DMS114 treated with DMSO at 0.1 percent for 48 hours (cell line): ENCODE data around the gene TBX4.
"Not testable (repeated sequence)": the region's sequence is repeated elsewhere in the genome, so short reads cannot be mapped to it uniquely, and the experiment has no call there.

ENCODE experiments used
- DNase-seq: peaks from one replicate; lab custom pipeline; 2025; ENCODE audit not compliant: unreplicated experiment; lab: John Stamatoyannopoulos, UW

TBX4 gene

DNA sequence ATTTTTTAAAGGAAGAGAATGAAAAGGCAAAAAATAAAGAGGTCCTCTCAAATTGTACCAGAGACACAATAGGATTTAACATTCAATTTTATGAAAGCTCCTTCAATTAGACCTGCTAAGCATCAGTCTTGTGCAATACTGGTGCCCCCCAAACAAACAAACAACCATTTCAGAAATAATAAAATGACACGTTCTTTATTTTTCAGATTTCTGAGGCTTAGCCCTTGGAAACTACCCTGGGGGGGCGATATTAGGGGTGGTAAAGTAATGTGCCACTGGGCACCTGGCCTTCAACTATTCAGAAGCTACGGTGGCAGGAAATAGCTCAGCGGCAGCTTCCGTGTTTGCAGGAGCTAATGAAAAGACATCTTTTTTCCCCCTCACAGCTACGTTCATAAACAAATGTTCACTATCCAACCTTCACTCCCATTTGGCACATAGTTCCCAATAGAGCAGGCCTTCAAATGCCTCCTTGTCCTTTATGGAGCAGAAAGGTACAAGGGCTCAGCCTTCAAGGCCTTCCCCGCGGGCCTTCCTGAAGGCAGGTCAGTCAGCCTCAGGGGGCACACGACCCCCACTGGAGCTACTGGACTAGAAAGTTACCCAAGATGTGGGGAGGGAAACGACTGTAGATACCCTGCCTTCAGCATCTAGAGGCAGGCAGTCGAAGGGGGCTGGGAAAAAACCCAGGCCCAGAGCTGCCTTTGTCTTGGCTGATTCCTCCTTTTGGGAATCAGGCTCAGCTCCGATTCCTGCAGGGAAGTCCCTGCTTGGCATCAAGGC is 44.1 kb downstream of the TBX4 start:
- DNase-seq = no peak

DNA sequence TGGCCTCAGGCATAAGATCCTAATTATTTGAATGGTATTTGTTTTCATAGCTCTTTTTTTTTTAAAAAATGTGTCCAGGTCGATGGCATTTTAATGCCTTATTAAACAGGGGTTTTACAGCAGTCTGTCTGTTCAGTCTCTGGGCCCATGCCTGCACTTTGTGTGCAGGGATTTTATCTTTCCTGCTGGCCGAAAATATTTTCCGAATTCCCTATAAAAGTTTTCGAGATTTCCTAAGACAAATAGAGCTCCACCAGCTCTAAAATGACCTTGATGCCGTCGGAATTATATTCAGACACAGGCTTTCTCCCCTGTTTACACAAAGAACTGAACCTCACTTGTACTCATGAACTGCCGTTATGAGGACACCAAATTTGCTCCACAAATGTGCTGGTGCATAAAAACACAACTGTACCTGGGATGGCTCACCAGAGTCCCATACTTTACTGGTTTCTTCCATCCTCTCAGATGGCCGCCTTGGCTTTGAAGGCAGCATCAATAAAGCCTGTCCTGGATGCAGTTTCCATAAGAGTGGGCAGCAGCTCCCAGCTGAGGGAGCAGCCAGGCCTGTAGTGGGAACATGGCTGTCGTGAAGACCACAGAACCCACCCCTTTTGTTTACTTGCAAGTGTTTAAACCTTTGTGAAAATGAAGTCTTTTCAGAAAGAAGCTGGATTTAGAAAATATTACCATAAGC is 44.9 kb downstream of the TBX4 start:
- DNase-seq = no peak

DNA sequence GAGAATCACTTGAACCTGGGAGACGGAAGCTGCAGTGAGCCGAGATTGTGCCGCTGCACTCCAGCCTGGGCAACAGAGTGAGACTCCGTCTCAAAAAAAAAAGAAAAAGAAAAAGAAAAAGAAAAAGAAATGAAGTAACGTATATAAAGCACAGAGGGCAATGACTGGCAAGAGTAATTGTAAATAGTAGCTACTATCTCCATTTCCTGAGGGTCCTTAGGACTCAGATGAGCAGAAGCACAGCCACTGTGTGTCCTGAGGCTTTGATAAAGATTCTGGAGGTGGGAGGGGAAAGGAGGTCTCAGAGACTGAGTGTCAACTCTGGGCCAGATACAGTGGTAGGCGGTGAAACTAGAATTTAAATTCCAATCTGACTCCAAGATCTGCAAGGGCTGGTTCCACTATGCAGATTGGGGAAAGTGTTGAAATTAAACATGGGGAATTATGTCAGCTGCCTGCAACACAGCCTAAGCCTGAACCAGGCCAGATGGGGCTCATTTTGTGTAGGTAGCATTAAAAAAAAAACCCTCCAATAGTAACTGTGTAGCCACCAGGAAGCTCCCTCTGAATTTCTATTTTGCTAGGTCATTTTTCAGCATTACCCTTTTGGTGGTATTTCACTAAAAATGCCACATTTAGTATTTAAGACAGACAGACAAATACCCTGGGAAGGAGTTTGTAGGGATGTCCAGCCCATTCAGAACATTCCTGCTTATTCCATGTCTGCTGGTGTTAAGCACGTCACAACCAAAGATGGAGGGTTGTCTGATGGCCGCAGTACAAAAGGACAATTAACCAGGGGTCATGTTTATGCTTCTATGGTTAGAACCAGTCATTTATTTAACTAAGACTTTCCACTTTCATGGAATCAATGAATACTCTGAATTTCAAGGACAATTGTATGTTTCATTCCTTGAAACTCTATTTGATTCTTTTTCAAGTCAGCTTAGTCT is 46.1 kb downstream of the TBX4 start:
- DNase-seq = no peak

DNA sequence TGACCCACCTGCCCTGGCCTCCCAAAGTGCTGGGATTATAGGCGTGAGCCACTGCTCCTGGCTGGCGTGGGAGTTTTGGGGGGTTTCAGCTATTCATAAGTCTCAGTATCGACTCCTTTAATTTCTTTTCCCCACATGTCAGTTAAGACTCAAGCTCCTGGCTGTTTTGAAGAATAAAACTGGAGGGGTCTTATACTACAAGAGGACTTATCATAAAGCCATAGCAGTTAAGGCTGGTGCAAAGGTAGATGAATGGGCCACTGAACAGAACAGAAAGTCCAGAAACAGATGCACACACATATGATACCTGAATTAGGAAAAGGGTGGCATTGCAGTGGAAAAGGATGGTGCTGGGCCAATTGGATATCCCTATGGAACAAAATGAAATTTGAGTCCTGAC is 47.4 kb downstream of the TBX4 start:
- DNase-seq = no peak

DNA sequence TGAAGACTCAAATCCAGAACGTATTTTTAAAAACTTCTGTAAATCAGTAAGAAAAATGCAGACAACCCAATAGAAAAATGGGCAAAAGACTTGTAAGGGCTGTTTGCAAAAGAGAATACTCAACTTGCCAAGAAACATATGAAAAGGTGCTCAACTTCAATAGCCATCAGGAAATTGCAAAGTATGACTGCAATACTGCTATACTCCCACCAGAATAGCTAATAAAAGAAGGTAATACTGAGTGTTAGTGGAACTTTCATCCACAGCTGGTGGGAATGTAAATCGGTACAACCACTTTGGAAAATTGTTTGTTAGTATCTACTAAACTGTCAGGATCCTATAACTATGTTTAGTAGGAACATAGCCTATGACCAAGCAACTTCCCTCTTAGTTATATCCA is 48.1 kb downstream of the TBX4 start:
- DNase-seq = no peak

DNA sequence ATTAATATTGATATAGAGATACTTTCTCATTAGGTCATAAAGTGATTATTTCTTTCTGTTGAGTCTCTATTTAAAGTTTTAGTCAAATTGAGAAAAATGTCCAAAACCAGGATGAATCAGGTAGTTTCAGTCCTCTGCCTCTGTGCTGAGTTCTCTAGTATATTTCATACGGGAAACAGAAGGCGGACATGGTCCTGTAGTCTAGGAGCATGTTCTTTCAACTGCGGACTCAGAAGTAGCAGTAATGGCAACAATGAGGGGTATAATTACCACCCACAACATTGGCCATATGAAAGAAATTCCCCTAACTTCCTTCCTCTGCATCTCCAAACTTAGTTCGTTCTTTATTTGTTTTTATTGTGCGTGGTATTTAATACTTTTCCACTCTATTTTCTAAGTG is 50.1 kb downstream of the TBX4 start:
- DNase-seq = no peak

DNA sequence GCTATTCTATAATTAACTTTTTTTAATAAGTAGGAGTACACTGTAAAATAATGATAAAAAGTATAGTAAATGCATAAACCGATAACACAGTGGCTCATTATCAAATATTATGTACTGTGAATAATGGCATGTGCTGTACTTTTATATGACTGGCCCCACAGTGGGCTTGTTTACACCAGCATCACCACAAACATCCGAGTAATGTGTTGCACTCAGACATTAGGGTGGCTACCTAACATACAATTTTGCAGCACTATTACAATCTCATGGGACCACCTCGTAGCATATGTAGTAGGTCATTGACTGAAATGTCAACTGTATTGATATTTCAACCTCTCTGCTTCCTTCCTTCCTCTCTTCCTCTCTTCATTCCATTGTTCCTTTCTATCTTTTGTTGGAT is 51.7 kb downstream of the TBX4 start:
- DNase-seq = no peak

DNA sequence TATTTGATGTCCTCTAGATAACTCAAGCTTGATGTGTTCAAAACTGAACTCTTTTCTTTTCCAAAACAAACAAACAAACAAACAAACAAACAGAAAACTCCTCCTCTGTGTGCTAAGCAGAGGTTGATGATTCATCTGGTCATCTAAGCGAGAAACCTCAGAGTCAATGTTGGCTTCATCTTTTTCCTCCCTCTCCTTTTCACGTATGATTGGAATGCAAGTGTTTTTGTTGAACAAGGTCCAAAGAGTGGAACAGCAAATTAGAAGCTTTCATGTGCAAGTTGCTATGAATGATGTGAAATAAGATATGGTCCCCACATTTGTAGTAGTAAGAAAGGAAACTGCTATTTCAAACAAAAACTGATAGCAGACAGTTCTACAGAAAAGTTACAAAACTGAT is 52.5 kb downstream of the TBX4 start:
- DNase-seq = no peak

DNA sequence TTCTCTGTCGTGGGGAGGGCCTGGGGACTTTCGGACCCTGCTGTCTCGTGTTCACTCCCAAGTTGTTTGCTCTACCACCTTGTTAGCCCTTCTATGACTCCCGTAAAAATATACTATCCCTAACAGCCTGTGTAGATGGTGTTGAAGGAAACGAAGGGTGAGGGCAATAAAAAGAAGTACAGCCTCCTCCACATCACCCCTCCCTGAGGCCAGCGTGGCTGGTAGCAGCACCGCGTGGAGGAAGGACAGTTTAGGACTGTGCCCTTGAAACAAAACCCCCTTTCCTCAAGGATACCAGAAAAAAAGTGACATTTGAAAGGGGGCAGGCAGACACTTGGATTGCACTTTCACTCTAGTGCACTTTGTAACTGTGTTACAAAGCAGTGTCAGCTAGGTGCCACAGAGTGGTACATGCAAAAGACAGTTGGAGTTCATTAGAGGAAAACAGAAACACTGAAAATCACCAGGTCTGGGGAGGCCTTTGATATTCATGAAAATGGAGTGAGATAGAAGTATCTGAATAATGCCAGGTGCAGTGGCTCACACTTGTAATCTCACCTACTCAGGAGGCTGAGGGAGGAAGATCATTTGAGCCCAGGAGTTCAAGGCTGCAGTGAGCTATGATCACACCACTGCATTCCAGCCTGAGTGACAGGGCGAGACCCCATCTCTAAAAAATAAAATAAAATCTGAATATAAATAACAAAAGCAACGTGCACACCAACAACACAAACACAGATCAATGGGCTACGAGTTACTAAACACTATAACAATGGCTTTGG is 53.8 kb downstream of the TBX4 start:
- DNase-seq = no peak

DNA sequence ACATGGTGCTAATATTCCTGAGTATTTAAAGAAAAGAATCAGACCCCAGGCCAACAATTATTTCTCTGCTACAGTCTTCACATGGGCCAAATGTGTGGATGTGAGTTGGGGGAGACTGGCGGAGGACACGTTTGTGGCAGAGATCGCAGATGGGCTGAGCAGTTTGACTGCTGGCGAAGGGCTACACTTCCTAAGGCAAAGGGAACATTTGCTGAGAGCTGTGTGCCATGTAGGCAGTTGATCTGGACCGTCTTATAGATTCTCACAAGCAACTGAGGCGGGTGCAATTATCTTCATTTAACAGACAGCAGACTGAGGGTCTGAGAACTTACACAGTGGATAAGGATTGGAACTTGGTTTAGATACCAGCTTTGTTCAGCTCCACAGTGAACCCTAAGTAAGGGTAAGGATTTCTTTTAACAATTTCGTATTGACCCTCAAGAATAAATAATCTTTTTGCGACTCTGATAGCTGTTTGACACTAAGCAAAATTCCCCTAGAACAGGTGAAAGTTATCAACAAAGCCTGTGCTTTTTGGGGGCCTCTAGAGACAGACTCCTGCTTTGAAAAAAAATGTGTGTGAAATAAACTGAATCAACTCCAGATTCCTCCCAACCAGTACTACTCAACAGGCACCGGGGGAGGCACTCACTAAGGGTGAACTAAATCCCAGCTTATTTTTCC is 55.3 kb downstream of the TBX4 start:
- no peak for DNase-seq

DNA sequence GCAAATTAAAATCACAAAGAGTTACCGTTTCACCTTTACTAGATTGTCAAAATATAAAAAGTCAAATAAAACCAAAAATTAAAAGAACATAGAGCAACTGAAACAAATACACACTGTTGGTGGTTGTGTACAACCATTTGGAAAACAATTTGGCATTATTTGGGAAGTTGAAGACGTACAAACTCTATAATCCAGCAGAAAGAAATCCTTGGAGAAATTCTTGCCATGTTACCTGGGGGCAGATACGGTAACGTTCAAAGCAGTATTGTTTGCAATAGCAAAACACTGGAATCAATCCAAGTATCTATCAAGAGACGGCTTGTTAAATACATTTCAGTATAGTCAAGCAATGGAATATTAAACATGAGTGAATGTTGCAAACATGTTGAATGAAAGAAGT is 56.7 kb downstream of the TBX4 start:
- DNase-seq = no peak

DNA sequence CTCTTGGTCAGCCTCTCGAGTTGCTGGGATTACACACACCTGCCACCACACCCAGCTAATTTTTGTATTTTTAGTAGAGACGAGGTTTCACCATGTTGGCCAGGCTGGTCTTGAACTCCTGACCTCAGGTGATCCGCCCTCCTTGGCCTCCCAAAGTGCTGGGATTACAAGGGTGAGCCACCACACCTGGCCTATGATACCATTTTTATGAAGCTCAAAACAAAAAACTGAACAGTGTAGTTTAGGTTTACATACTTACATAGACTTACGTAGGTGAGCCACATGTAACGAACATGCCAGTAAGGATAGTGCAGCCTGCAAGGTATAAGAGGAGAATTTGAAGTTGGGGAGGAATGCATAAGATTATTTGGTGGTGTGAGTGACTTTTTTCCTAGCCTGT is 57.2 kb downstream of the TBX4 start:
- DNase-seq = not testable (repeated sequence)

DNA sequence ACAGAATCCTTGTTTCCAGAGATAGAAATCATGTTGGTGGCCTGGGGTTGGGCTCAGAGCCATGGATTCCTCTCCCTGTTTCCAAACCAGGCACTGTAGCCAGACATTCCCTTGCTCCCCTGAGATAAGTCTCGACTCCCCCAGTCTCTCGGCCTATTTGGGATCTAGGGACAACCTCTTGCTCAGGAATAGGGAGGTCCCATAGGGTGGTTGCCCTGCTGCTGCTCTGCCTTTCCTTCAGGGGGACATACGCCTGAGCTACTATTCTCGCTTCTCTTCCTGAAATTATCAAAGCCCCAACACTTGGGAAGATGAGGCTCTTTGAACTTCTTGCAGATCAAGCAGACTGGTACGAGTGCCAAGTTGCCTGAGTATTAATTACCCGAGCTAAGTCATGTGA is 58.0 kb downstream of the TBX4 start:
- DNase-seq = no peak

DNA sequence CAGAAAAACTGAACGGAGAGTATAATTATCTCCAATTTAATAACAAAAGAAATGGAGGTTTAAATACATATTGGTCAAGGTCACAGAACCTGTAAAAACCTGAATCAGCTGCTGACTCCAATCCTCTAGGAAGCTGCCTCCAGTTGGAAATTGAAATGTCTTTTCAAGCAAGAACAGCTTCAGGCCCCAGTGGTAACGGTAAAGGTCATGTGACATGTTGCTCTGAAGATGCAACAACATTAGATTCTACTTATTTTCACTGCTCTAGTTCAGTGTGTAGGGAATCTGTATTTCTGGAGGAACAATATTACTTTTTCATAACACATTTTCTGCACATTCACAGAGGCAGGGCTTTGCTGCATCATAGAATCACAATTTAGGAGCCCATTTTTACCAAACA is 58.8 kb downstream of the TBX4 start:
- no peak for DNase-seq

DNA sequence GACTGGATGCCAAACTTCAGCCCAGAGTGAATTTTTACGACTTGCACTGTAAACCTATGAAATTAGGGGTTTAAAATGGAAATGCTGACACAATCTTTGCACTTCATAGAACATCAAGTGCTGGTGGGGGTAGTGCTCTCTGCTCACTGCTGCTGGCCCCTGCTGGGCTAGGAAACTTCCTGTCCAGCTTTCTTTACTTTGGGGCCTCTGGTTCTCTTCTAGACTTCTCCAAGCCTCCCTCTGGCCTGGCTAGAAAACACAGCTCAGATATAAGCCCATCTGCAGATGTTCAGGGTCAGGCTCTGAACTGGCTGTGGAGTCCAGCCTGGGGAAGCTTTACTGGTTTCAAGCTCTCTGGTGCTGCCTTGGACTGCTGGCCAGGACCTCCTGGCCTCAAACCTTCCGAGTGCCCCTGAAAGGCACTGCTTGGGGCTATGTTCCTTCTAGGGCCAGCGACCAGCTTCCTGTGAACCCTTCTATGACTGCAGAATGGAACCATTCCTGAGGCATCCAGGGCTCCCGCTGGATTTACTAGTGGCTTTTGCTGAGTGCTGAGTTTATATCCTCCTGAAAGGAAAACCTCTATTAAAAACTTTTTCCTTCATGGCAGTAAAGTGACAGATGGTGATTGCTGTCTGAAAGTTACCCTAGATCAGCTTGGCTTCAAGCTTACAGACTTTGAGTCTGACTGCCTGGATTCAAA is 59.4 kb downstream of the TBX4 start:
- no peak for DNase-seq

DNA sequence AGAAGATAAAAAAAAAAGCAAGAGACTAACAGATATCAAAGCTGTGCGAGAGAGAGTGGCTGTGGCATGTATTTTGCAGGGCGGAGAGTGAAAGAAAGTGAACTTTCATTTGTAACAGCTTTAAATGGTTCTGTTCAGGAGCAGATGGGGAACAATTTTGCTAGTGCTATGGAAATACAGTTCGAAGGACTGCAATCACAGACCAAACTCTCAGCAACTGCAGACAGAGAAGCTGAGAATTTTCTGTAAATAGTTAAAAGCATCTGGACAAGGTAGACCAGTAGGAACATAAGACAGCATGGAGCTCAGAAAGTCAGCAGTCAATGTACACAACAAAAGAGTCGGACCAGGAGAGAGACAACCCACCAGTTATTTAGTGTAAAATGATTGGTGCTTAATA is 62.3 kb downstream of the TBX4 start:
- DNase-seq = no peak

DNA sequence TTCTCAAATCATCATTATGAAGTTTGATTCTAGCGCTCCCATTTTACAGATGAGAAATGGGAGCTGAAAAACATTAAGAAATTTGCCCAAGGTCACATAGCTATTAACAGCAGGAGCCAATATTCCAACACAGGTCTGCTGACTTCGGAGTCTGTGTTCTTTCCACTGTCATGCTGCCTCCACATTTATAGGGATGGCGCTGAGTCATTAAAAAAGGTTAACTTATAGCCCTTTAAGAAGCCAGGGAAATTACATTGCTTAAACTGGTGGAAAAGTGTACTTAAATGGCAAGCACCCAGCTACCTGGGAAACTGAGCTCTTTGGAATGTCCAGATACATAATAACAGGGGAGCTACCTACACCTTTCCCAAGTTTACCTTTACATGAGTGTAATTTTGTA is 65.0 kb downstream of the TBX4 start:
- no peak for DNase-seq

DNA sequence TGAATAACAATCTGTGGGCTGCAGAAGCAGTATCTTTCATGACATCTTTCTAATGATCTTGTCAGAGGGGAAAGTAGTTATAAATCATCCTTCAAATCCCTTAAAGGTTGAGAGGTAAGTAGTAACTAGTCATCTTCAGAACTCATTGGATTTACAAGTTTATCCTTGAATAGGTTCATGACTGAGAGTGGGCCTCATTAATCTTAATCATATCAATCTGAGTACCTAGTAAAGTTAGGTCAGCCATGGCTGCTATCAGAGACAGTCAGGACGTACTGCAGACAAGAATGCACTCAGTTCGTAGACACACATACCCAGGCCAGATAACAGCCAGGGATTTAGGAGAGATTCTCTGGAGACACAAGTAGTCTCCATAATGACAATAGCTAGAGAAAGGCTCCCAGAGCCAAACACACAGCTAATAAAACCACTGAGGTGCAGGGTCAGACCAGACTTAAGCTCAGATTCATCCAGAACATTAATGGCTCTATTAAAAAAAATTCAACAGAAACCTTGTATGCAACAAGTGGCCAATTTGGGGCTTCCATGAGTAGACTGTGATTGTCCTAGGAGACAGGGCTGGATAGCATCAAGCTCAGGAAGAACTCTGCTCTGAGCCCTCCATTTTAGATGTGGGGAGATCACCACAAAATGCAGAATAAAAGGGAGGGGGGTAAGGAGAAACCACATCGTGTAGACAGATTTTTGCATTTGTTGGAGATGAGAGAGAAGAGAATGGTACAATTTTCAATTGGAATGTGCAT is 65.8 kb downstream of the TBX4 start:
- DNase-seq = no peak

DNA sequence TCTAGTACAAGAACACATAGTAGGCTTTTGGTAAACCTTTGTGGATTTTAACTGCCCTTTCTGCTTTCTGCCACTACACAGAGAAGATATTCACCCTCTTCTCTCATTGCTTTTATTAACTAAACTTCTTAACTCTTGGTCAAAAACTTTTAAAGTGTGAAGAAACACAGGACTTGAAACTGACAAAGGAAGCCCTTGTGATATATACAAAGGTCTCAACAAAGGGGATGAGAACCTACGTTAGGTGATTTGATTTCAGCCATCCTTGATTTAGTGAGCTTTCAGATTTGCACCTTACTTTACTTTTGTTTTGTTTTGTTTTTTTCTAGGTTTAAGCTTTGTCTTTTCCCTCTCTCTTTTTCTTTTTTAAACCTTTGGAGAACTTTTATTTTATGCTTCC is 66.9 kb downstream of the TBX4 start:
- no peak for DNase-seq
